ENCODE measurements around the gene NEK10.

Gene NEK10

DNA sequence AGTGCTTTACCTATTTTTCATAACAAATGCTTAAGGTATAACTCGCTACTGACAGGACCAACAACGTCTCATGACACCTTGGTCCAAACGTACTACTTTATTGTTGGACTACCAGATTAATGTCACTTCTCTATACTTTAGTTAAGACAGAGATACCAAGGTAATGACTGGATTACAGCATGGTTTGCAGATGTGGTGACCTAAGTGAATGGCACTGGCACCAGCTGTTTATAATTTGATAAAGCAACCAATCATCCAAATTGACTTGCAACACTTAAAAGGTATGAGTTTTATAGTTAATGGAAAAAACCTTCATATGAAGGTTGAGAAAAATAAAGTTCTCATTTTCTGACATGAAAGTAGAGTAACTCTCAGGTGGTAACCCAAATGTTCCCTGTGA lies 209.0 kb downstream of the NEK10 start:
- DNase-seq = no peak

DNA sequence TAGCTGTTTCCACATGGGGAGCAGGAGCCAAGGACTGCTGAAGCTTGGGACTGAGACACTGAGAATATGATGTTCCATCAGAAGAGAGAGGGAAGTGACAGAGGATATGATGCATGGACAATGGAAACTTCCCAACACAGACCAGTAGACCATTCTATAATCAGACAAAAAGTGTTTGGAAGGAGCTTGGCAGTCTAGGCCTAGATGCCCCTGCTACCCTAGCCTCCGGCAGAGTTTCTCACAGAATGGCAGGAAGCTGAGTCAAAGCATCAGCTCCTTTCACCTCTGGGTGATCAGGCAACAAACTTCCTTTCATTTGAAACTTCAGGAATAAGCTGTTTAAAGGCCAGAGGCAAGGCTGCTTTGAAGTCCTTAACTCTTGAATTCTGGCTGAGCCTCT lies 222.0 kb downstream of the NEK10 start:
- no peak for DNase-seq

DNA sequence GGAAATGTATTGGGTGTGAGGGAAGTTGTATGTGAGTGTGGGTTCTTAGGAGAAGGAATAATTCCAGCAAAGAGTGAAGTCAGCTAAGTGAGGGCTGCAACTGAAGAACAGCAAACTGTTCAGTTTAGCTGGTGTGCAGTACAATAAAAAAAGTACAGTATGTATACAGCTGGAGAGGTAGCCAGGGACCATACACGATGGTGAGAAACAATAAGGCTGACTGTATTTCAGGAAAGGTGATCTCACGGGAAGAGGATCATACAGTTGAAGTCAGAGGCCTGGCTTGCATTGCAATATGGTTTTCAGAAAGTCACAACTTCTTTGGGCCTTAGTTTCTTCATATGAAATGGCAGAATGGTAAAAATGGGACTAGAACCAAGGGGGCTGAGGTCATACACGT lies 222.4 kb downstream of the NEK10 start:
- no peak for DNase-seq

DNA sequence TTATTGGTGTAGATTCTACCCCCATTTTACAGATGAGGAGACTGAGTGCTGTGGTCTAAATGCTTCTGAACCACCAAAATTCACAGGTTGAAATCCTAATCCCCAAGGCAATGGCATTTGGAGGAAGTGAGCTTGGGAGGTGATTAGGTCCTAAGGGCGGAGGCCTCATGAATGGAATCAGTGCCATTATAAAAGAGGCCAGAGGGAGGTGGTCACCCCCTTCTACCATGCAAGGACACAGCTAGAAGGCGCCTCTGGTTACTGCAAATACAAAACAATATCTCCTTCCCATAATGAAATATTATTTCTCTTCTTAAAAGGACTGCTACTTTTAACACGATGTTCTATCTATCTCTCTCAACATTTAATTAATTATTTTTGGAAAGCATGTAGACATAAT lies 223.5 kb downstream of the NEK10 start:
- no peak for DNase-seq

DNA sequence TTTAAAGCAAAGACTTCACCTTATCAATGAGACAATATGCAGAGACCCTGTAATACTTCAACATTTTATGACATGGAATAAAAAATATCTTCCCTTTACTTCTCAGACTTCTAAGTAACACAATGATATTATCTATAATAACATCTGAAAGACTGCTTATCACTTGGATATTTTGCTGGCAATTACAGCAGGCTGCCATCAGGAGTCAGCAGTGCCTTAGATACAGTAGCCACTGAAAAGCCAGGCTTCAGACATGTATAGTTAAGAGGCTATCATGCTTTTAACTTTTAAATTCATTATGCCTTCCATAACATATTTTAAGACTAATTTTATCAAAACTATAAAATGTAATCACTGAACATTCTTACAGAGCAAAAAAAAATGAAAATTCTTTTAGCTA lies 227.5 kb downstream of the NEK10 start:
- DNase-seq = no peak

DNA sequence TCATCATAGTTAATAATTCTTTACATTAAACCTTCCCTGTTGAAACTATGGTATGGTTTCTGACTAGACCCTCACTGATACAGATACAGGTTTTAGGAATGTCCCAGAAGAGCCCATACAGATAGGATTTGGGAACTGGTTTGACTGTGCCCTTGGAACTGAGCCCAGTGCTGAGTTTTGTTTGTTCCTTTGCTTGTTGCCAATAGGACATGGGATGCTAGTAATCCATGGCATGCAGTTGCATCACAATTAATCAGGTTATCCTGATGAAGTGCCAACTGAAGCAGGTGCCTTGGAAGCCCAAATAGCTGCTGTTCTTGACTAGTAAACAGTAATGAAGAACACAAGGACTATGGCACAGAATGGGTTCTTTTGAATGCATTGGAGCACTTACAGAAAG lies 230.6 kb downstream of the NEK10 start:
- DNase-seq = no peak

DNA sequence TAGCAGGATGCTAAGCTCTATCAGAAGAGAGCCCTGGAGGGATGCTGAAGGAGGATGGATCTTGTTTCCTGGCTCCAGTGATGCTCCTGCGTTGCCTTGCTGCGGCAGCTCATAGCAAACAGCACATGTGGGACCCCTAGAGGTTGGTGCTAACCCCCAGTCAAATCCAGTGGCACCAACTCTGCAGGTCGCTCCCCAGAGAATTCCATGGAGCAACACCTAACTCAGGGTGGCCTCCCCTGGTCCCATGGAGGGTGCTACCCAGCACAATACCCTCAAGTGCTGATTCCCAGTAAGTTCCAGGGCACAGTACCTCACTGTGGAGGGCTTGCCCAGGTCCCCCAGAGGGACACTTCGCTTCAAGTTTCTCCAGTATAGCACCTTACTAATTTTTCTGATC lies 231.2 kb downstream of the NEK10 start:
- no peak for DNase-seq

DNA sequence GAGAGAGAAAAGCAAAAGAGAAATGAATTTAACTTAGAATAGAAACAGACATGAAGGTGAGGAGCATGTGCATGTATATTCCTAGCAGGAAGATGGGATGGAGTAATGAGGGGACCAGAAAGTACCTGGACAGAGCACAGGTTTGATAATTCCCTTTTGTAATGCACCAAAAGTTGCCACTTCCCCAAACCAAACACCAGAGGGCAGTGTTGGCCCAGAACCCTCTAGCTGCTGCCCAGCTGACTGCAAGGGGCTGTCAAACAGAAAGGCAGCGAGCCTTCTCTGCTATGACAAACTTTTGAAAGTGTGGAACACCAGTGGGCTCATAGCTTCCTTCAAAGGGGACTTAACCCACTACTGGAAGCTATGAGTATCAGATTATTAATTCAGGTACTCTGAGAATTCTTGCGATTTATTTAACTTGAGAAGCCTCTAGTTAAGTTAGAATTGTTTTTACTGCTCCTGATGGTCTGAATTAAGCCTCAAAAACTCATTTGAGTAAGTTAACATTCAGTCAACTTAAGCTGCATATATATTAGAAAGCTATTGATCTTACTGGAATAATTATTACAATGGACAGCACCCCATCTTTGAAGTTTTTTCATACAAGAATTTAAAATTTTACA lies 234.9 kb downstream of the NEK10 start:
- DNase-seq = no peak

DNA sequence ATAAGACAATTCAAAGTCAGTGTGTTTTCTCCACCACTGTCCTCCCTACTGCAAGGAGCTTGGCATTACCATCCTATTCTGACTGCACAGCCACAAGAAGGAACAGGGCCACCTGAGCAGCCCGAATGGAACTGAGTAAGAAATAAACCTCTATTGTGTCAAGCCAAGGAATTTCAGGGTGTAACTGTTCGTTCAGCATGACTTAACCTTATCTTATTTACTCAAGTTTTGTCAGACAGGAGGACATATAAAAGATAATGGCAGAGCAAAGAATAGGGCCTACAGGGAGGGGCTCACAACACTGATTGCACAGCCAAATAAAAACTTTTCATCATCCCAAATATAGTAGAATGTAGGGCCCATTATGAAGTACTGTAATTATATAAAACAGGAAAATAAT lies 236.1 kb downstream of the NEK10 start:
- DNase-seq = no peak

DNA sequence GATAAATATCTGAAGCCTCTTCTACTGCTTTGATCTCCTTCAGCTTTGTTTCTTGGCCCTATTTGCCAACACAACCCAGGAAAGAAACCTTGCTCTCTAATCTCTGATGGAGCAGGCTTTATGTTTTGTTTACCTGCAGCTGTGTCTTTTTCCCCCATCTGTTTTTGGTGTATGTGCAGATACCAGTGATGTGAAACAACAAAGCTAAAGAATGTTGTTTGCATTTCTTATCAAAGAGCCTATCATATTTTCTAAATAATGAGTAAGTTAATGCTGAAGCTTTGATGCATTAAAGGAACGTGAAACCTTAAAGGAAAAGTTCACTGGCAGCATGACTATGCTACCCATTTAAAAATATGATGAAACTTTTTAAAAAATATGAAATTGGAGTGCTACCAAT lies 238.4 kb downstream of the NEK10 start:
- no peak for DNase-seq

DNA sequence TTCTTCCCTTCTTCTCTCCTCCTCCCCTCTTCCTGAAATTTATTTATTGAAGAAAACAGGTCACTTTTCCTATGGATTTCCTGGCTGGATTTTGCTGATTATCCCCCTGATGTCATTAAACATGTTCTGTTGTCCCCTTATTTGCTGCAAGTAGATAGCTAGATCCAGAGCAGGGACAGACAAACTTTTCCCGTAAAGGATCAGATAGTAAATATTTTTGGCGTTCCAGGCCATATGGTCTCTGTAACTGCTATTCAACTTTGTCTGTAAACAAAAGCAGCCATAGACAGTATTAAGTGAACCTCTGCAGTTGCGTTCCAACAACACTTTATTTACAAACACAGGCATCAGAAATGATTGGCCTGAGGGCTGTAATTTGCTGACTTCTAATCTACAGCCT lies 241.3 kb downstream of the NEK10 start:
- DNase-seq = no peak

DNA sequence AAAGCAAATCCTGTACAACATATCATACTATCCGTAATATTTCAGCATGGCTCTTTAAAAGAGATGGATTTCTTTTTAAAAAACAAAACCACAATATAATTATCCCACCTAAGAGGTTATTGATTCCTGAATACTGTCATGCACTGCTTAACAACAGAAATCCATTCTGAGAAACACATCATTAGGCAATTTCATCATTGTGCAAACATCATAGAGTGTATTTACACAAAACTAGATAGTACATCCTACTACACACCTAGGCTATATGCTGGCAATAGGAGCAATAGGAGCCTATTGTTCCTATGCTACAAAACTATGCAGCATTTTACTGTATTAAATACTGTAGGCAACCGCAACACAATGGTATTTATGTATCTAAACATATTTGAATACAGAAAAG lies 242.0 kb downstream of the NEK10 start:
- DNase-seq = peak; percentile 9

DNA sequence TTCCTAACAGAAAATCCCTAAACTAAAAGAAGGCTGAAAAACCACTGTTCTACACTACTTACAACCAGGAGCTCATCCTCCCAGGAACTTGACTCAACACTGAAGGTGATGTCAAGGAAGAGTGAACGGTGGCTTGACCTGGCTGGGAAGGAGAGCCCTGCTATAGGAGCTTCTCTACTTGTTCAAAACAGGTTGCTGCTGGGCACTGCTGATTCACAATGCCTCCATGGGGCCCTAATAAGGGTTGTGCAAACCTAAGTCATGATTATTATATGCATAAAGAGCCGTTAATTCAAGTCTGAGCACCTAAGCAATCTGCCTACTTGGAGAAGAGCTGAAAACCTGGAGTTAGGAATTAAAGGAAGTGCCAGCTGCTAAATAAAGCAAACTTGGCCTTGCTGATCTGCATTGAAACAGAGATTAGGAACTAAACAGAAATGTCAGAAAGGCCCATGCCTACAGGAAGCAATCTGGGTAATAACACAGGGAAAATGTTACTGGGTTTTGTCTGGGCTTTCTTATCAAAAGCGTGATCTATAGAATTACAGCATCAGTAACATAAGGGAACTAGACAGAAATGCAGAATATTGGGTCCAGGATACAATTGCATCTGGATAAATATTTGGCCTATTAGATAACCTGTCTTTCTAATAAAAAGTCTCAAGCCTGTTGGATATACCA lies 243.2 kb downstream of the NEK10 start:
- DNase-seq = no peak

DNA sequence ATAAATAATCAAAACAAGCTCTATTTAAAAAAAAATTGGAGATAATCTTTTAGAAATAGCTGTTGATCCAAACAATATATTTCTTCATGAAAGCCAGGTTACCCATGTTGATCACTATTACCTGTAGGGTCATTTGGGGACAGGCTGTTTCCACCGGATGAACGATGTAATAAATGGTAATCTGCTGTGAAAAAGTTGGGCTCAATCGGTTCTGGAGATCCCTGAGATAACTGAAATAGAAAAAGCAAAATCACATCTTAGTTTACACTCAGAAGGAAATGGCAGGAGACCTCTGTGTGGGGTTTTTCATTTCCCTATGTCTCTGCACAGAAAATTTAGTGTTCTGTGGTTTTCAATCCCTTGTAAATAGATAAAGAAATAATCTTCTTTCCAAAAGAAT lies 249.5 kb downstream of the NEK10 start:
- no peak for DNase-seq

DNA sequence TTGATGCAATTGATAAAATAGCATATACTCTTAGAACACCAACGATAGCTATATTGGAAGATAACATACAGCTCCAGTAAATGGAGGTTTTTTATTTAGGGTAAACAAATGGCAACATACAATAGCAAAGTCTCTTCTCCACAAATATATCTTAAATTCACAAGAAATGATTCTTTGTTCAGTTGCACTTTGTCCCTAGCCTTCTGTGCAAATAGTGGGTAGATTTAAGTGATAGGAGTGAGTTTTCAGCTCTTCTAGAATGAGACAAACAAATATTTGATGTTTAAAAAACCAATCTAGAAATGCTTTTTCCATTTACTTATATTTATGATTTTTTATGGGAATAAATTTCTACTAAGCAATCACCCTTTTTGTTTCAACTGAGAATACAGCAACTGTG lies 253.8 kb downstream of the NEK10 start:
- DNase-seq = no peak

DNA sequence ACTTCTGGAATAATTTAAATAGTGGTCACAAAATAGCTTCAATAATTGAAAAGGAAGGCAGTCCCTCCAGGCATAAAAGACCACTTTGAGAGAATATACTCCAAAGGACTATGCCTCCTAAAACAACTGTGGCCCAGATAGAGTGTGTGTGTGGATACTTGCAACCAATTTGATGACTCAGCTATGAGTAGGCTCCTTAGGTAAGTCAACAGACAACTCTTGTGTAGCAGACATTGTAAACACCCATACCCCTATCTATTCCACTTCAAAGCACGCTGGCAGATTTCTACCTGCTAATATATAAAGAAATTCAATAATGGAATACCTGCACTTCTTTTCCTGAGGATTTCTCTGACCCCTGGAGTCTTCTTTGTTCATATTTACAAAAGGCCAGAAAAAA lies 254.5 kb downstream of the NEK10 start:
- DNase-seq = no peak

DNA sequence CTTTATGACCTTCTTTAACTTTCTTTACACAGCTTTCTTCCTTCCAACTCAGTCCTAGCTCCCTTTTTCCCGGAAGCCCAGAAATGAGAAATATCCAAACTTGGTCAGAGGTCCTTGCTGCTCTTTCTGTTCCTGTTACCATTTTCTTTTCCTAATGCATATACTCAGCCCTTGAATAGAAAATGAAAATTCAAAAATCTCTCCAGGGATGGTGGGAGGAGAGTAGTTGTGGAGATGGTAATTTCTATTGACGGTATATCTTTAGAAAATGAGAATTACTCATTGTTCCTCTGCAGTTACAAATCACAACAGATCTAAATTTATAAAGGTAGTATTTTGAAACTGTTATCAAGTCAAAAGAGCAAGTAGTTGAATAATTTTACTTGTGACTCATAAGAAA lies 255.1 kb downstream of the NEK10 start:
- no peak for DNase-seq

DNA sequence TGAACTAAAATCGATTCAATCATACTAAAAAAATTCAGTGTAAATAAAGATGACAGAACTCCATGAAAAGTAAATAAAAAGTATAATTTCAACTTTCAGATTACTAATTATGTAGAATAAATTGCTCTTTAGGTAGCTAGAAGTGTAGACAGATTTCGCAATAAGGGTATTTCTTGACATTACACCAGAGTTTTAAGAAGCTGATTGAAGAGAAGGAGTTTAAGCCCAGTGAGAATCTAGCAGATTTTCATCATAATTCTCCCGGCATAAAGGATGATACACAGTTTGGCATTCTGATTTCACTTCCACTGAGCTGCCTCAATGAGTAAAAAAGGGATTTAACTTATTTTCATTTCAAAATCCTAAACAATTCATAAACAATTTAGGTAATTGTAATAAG lies 259.2 kb downstream of the NEK10 start:
- DNase-seq = no peak

DNA sequence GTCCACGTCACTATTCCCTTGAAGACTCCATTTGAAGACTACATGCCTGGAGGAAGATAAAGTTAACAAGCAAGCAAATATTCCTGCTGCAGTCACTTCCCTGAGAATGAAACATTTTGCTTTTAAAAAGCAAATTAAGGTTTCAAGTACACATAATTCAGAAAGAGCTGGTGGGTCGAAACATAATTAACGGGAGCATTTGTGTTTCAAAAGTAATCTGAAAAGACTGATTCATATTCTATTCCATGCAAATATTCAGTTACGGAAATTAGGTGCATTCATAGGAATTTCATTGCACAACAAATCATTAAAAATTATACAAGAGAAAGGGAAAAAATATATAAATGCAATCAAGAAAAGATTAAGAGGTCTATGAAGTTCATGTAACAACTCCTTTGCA lies 260.9 kb downstream of the NEK10 start:
- no peak for DNase-seq

DNA sequence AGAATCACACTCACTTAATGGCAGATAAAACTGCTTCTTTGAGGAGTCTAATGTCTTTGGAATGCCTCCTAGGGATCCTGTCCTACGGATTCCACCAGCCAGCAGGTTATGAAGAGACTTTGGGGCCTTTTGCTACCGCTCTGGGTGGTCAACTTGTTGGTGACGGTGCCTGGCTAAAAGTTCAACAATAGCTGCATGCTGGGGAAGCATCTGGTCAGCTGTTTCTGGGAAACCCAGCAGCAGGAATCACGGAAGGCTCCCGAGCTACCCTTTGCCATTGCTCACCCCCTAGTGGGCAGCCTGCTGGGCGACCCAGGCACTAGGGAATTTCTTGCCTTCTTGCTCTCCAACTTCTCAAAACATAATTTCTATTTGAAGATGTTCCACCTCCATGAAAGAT lies 263.3 kb downstream of the NEK10 start:
- no peak for DNase-seq

DNA sequence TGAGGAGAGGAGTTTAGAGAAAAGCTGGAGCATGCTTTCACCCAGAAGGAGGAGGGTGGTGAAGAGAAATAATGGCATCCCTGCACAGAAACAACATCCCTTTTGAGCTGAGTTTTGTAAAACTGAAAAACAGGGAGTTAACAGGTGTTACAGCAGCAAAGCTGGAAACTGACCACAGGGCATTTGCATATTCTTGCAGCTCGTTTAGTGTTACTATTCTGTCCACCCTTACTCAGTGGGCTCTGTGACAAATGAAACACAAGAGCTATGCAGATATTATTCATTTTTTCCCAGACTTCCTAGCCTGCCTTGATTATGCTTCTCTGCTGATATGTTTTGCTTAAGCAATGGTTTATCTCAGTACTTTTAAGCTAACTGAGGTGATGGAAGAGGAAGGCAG lies 272.0 kb downstream of the NEK10 start:
- DNase-seq = no peak

DNA sequence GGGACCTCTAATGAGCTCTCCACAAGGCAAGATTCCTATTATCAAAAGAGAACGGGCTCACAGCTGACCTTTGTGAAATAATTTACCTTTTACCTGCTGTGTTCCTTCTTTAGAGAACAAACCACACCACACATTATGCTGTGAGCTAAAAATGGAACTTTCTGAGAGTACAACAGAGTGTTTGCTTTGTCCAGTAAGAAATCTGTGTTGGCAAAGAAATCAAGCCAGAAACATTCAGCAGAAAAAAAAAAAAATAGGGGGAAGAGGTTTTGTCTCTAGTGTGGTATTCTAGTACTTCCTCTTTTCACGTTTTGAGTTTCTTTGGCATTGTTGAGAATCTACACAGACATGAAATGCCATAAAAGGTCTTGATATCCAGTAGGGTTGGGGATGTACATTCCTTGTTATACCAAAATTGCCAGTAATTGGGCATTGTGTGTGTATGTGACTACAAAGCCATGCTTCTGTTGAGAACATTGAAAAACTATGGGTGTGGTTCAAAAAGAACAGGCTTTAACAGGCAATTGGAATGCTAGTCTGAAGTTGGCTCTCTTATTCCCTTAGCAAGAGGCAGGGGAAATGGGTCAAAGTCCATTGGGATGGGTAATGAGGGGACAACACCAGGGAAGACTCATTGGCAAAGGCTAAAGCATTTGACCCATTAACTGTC lies 273.5 kb downstream of the NEK10 start:
- no peak for DNase-seq

DNA sequence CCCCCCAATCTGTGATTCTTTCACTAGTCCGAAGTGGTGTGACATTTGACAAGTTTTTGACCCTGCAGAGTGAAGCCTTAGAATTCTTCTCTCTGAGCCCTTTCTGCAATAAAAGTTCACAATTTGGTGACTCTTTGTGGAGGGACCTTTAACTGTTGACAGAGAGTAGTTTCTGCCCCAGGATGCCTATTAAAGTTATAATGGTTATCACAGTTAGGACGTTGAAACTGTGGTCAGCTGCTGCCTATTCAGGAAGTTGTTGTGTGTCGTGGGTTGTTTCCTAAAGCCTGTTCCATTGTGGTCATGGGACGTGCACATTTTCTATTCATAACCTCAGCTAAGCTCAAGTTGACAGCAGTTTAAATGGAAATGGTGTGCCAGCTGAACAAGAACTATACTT lies 274.5 kb downstream of the NEK10 start:
- no peak for DNase-seq

DNA sequence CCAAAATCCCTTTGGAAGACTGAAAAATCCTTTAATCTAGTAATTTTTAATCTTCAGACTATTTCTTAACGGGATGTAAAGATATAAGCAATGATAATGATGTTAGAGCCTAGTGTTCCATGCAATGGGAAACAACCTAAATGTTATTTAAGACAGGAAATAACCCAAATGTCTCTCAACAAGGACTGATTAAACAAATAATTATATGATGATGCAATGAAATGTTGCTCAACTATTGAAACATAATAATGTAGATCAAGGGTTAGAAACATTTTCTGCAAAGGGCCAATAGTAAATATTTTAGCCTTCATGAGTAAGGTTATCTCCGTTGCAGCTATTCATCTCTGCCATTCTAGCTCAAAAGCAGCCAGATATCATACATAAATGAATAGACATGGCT lies 275.4 kb downstream of the NEK10 start:
- DNase-seq = no peak
